ENCODE results near the gene IMPACT.

Gene IMPACT, protein sequence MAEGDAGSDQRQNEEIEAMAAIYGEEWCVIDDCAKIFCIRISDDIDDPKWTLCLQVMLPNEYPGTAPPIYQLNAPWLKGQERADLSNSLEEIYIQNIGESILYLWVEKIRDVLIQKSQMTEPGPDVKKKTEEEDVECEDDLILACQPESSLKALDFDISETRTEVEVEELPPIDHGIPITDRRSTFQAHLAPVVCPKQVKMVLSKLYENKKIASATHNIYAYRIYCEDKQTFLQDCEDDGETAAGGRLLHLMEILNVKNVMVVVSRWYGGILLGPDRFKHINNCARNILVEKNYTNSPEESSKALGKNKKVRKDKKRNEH

DNA sequence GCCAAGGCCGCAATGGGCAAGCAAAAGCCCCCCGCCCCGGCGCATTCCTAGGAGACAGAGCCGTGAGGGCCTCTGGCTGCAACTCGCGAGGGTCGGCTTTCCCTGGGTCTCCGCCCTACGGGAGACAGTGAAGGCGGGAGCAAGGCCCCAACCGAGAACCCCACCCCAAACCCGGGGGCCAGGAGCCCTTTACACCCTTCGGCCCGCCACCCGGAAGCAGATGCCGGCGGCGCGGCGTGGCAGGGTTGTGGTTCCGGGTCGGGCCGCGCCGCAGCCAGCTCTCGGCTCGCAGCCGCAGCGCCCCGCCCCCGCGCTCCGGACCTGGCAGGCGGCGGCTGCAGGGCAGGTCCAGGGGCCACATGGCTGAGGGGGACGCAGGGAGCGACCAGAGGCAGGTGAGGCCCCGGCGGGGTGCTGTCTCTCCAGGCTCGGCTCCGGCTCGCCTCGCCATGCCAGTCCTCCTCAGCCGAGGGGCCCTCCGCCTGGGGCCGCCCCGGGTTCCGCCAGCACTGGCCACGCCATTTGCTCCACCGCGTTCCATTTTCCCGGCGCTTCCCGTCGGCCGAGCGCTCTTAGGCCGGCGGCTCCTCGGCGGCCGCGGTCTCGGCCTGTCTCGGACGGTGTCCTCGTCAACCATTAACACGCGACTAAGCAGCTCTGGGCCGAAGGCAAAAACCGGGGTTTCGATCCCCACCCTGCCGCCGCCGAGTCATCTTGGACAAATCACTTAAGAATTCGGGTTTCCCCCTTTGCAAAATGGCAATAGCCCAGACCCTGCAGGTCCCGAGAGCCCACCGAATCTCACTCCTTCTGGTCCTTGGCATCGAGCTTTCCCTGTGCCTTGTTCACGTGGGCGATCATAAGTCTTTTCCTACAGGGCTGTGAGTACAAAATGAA lies at the start of gene IMPACT:
IMPACT (plus strand) TSS at position 273 of the 897 bp plus-strand sequence; CDS start at position 360, 87 bp downstream.
- DNase-seq (ENCODE audit: low read depth) = peak; percentile 71

DNA sequence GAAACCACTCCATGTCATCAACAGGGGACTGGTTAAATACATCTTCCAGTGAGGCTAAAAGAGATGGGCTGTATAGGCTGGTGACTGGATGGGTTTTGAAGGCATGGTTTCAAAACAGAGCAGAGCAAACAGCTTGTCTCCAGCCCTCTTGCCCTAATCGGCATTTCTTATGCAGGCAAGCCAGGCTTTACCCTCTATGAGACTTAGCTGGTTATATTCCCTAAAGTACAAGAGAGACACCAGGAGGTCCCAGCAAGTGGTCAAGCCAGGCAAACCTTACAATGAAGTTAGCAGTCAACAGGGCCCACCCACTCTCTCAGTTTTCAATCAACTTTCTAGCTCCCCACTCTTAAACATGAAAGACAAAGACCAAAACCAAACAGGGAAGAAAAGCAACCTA lies 47.9 kb upstream of the IMPACT start:
- no peak for DNase-seq (ENCODE audit: low read depth)

DNA sequence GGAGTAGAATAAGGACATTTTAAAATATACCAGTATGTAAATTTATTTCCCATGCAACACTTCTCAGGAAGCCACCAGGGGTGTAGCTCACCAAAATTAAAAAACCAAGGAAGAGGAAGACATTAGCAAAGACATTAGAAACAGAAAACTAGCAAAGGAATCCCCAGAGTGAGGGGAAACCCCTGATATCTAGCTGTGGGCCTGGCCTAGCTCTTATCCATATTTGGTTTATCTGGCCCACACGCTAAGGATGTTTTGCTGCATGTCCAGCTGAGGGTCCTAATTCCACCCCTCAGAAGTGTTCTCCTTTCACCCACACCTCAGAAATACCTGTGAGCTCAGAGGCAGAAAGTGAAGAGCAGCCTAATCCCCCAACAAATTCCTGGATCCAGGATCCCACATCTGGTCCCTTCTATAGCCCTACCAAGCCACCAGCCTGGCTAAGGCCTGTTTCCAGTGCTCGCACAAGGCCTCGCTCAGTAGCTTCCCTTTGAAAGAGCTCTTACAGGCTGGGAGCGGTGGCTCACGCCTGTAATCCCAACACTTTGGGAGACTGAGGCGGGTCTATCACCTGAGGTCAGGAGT lies 46.2 kb upstream of the IMPACT start:
- DNase-seq (ENCODE audit: low read depth) = no peak

DNA sequence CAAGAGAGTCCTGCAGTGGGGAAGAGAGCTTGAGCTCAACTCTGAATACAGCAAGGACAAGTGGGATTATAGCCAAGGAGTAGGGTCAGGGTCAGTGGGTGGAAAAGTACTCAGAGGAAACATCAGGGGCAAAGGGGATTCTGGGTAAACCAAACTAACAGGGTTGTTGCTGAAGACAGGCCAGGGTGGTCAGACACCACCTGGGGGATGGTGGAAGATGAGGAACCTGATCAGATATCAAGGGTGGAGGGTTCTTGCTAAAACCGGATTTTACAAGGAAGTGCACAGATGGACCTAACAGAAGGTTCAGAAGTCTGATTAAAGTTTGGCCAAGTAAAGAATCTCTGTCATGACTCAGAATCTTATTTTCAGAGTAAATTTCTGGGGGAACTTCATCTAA lies 45.3 kb upstream of the IMPACT start:
- no peak for DNase-seq (ENCODE audit: low read depth)

DNA sequence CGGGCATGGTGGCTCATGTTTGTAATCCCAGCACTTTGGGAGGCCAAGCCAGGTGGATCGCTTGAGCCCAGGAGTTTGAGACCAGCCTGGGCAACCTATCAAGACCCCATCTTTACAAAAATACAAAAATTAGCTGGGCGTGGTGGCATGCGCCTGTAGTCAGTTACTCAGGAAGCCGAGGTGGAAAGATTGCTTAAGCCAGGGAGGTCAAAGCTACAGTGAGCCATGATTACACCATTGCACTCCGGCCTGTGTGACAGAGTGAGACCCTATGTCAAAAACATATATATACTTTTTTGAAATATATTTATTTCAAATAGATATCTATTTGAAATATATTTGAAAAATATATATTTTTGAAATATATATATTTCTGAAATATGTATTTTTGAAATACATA lies 39.8 kb upstream of the IMPACT start:
- DNase-seq (ENCODE audit: low read depth) = no peak

DNA sequence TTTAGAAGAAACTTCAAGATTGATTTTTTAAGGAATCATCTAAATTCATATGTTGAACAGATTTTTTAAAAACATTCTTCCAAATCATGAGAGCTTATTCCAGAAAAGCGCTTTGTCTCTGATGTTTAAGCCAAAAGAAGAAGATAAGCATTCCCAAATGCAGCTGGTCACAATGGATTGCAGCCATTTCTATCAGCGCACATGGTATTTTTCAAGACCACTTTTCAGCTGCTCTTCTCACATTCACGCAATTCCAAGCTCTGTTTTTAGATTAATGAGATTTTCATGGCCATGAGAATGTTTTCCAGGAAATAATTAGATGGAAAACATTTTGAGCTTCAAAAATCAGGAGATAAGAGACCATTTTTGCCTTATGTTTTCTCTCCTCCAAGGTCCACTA lies 37.5 kb upstream of the IMPACT start:
- no peak for DNase-seq (ENCODE audit: low read depth)

DNA sequence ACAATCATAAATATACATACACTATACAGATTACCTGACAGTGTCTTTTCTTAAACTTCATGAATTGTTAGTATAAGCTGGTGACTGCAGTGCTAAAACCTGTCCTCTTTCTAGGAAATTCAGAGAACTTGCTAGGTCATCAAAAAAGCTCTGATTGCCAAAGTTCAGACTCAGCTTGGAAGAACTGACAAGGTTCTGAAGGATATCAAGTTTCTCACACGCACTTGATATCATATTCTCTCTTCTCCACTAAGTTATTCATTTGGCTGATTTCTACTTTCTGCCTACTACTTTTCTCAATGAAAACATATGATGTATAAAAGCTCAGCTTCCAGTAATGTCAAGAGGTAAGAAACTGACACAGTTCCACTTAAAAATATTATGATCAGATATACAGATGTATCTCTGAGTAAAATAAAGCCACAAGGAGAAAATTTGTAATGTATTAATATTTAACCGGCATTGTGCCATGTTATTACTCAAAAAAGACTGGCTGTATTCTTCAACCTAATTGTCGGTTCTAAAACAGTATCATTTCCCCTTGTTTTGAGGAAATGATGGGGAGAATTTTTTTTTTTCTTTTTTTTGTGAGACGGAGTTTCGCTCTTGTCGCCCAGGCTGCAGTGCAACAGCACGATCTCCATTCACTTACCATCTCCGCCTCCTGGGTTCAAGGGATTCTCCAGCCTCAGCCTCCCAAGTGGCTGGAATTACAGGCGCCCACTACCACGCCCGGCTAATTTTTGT lies 31.2 kb upstream of the IMPACT start:
- DNase-seq (ENCODE audit: low read depth) = no peak

DNA sequence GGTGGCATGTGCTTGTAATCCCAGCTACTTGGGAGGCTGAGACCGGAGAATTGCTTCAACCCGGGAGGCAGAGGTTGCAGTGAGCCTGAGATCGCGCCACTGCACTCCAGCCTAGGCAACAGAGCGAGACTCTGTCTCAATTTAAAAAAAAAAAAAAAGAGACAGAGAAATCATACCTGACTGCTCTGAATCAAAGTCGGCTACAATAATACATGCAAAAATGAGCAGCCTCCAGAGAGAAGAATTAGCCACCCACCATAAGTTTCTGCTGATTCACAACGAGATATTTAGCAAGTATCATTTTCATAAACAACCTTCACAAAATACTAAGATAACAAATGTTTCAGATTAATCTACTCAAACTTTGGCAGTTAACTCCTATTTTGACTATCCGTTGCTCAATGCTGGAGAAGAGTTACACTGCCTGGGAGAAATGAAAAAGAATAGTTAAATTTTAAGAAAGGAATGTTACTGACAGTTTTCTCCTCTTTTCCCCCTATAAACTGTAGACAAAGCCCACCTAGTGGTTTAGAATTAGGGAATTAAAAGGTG lies 30.3 kb upstream of the IMPACT start:
- DNase-seq (ENCODE audit: low read depth) = no peak

DNA sequence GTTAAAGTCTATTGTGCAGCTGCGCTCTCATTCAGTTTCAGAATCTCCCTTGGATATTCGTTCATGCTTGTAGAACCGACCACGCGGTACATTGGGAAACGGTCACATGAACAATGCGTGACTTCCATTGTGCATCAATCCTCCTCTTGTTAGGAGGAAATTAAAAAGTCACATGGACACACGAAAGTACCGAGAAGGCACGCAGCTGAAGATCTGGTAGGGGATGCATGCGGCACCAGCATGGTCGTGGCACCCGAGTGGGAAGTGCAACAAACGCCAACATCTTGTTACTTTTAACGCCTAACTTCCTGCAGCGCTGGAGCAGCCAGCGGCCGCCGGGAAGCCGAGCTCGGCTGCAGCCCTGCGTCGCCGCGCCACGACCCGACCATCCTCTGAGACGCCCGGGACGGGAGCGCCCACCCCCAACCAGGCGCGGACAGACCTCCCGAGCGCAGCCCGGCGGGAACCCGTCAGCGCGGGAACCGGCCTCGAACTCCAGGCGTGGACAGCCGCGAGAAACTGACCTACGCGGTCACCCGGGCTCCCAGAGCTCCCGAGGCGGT lies 29.3 kb upstream of the IMPACT start:
- peak; percentile 1 for DNase-seq (ENCODE audit: low read depth)

DNA sequence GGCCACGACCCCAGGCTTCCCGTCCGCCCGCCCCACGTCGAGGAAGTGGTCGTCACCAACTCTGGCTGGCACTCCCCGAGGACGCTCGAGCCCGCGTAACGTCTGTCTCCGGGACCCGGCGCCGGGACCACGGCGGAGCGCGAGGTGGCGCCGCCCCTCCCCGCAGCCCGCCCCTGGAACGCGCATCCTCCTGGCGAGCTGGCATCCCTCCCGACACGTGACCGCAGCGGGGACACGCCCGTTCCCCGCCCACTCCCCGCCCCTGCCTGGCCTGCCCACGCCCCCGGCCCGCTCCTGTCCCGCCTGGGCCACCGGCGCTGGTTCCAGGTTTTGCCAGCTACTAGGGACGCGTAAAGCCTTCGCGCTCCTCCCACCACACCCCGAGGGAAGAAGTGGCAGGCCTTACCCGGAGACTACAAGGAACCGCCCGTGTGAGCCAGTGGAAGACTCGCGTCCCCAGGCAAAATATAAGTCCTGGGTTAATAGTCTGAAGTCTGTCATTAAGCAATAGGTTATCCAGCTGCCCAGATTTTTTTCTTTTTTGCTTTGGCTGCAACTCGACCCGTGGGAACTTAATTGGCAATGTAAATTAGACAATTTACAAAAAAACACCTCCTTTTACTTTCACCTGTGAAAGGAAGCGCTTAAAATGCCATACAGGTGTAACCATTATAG lies 28.6 kb upstream of the IMPACT start, which contains the start of gene OSBPL1A:
OSBPL1A (minus strand) TSS at position 131 of the 675 bp plus-strand sequence. CDS start 20,291 bp downstream, outside the sequence.
- peak; percentile 62 for DNase-seq (ENCODE audit: low read depth)

DNA sequence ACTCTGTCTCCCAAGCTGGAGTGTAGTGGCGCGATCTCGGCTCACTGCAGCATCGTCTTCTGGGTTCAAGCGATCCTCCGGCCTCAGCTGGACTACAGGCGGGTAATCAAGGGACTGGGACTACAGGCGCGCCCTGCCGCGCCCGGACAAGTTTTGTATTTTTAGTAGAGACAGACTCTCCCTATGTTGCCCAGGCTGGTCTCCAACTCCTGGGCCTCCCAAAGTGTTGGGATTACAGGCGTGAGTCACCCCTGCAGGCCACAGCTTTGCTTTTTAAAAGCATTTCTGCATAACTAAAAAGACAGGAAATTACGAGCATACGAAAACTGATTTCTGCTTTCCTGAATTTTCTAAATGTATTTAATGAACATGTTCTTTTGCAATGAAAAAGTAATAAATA lies 27.9 kb upstream of the IMPACT start:
- DNase-seq (ENCODE audit: low read depth) = no peak

DNA sequence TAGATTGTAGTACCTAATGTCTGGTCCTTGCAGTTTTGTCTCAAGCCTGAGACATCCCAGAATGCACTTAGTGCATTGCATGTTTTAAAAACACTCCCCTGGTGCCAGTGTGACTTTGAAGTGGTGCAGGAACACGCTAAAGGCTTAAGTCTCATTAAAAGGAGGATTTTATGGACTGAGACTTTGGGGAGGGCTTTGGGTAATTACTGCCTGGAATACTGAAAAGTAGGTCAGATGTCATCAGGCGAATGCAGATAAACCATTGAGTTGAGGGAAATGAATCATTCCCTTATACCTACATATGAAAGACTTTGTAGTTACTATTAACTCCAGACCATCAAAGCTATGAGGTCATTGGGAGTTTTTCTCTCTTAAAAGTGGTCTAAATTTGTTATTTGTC lies 25.9 kb upstream of the IMPACT start:
- DNase-seq (ENCODE audit: low read depth) = no peak

DNA sequence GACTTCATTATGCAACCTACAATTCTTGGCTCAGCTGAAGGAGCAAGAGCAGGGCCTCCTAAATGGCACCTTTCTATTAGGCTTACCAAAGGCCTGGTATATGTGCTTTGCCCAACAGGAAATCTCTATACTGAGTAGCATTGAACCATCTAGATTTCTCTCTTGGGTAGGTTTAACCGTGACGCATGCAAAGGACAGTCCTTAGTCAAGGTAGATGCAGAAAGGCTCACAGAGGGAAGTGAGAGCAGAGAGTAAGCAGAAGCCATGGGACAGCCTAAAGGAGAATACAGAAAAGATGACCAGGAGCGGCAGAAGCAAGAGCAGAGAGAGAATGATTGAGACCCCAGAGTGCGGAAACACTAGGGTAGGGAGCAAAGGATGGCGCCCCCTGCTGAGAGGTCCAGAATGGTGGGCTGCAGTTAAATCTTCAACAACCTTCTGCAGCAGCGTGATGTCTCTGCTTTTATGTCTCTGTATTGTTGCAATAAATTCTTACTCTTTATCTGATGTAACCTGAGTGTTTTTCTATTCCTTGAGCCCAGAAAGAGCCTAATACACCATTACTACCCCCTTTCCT lies 24.2 kb upstream of the IMPACT start:
- DNase-seq (ENCODE audit: low read depth) = no peak

DNA sequence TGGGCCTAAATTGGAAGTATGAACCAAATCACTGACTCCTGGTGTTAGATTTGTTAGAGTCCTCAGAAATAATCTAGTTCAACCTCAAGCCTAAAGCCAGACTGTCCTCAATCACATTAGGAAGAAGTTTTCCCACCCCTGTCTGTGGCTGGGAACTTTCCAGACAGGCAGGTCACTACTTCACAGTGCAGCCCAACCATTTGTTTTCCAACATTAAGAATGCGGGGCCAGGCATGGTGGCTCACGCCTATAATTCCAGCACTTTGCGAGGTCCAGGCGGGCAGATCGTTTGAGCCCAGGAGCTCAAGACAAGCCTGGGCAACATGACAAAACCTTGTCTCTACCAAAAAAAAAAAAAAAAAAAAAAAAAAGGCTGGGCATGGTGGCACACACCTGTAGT lies 23.4 kb upstream of the IMPACT start:
- no peak for DNase-seq (ENCODE audit: low read depth)

DNA sequence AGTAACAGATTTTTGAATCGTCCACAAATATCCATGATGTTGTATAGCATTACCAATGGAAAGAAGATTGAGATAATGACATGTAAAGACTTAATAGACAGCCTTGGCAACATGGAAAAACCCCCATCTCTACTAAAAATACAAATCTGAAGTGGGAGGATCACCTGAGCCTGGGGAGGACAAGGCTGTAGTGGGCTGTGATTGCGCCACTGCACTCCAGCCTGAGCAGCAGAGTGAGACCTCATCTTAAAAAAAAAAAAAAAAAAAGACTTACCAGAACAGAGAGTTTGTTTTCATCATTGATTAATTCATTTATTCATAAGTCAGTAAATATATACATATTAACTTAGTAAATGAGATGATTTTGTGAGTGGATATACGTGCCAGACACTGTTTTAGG lies 21.9 kb upstream of the IMPACT start:
- no peak for DNase-seq (ENCODE audit: low read depth)

DNA sequence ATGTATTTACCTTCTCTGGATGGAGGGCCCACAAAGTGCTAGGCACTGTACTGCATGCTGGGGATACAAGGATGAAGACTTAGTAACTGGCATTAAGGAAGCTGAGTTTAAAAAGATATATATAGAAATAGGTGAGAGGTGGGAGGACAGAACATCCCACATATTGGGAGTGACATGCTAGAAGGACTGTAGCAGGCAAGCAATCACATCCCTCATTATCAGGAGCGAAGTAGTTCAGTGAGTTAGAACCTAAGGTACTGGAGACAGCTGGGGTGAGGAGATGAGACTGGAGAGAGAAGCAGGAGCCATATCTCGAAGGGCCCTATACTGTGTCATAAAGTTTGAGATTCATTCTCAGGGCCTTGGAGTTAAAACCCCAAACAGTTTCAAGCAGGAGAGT lies 18.0 kb upstream of the IMPACT start:
- DNase-seq (ENCODE audit: low read depth) = no peak

DNA sequence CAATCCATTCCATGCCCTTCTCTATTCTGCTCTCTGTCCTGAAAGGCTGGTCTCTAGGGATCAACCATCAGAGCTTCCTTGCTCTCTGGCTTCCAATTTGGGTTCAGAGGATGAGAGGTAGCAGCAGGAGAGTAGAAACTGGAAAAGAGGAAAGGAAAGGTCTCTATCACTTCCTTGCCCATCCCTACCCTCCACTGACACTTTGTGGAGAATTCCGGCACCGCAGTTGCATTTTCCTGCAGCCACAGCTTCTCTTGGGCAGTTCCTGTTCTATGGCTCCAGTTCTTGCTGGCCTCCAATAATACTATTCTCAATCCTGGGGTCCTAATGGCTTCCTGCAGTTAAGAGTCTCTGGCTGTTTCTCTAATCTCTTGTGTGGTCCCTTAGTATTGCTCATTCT lies 13.3 kb upstream of the IMPACT start:
- DNase-seq (ENCODE audit: low read depth) = no peak

DNA sequence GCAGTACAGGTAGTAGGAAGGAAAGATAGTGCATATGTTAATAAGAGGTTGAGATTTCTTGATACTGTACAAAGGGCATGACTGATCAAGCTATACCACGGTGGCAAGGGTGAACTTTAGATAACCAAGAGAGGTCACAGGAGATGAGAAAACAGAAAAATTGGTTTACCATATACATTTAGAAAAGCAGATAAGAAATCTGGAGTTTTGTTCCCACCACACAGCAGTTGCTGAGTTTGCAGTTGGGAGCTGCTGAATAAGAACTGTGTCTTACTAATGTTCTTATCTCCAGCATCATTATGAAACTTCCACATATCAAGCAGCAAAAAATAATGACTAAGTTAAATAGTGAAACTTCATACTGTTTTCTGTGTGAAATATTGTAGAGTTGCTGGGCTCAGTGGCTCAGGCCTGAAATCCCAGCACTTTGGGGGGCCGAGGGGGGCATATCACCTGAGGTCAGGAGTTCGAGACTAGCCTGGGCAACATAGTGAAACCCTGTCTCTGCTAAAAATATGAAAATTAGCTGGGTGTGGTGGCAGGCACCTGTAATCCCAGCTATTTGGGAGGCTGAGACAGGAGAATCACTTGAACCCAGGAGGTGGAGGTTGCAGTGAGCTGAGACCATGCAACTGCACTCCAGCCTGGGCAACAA lies 12.0 kb upstream of the IMPACT start:
- no peak for DNase-seq (ENCODE audit: low read depth)

DNA sequence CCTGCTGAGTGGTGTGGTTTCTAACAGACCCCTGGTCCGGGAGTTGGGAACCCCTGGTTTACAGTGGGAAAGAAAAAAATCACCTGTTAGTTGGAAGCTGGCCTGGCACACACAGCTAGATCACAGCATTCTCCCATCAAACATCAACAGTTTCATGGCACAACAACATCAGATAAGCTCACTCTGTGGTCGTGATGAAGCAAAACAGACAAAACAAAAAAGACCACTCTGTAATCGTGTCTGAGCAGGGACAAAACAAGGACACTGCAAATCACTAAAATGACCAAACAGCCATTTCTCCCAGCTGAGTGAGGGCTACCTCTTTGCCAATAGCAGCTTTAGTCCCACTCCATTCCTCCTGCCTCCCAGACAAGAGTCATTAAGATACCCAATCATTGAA lies 9.0 kb upstream of the IMPACT start:
- DNase-seq (ENCODE audit: low read depth) = no peak

DNA sequence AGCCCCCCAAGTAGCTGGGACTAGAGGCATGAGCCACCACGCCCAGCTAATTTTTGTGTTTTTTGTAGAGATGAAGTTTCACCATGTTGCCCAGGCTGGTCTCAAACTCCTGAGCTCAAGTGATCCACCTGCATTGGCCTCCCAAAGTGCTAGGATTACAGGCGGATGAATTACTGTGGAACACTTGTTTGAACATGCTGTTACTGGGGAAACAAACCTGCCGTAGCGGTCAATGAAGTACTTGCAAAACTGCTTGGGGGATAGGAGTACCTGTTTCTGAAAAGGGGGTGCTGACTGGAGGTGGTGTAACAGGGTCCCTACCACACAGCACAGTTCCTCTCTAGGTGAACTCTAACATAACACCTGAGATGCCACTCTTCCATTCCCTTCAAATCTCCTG lies 5.9 kb upstream of the IMPACT start:
- DNase-seq (ENCODE audit: low read depth) = no peak

Measured in stimulated activated CD8-positive, alpha-beta memory T cell treated with anti-CD3 and anti-CD28 coated beads, Interleukin-12 subunit alpha, Interleukin-12 subunit beta, amount 100 ng/mL, for 4 hours (primary cell).